ENCODE measurements around the gene SNX13. TPM values are rescaled to one million over a fixed set of nuclear protein-coding genes. Genes with fewer than 3 reads are reported as not detected.

Gene SNX13
- total and polyA plus RNA-seq, 9 of the 15 experiments (the other 6 are each of a cell fraction or from before 2014, with no cell fraction given) = 5.6 to 33.2 (median 25.4) TPM

- FAIRE-seq (no peak), ATAC-seq (peak; percentile 54), DNase-seq (ENCODE audit: extremely low read depth in 1 of 4, low spot score in 3 of 4) (no peak)
- H3K27me3 ChIP-seq (ENCODE audit: control insufficient read depth in 2 of 2, insufficient read depth in 2 of 2, low read length in 2 of 2) = no peaks in the 10 kb centered on the region
- no peak overlapping the region for H3K27ac ChIP-seq (ENCODE audit: extremely low read depth, low read depth, low read length)
- BruUV-seq (replicated peaks) = no TSS peak
- ChIA-PET POLR2A (no interaction called here), CTCF (ENCODE audit: low intra/inter-chr PET ratio) (no interaction called here)
- intact Hi-C loops (cut with micrococcal nuclease) = no loop called here
- H3K9me3 ChIP-seq (replicated peaks; ENCODE audit: control insufficient read depth, insufficient read depth, low read depth, low read length) = peaks cover 5% of the 10 kb centered on the region; the same call in 1 of the 2 replicates
- WGBS (ENCODE audit: insufficient coverage, low coverage, missing lambda C conversion rate) = 85% methylated on average over 5 of the region's 5 CpGs
- H3K9me1 ChIP-seq (ENCODE audit: control insufficient read depth, insufficient read depth, low read length) = no peaks in the 10 kb centered on the region
- H3K79me2 ChIP-seq (ENCODE audit: control insufficient read depth, insufficient read depth, low read length) = peaks cover 85% of the 10 kb centered on the region
- in situ Hi-C loops (cut with MboI) = no loop called here
- no peak overlapping the region for H3K4me2 ChIP-seq (ENCODE audit: insufficient read depth, low read length)
- H2AFZ ChIP-seq (ENCODE audit: low read depth, low read length) = no peak overlapping the region
- H3K4me1 ChIP-seq (replicated peaks in 1 of 2; ENCODE audit: control insufficient read depth in 2 of 2, insufficient read depth in 2 of 2, low read length in 2 of 2) = no peaks in the 10 kb centered on the region
- H3K36me3 ChIP-seq (ENCODE audit: control insufficient read depth, insufficient read depth, low read length) = no peaks in the 10 kb centered on the region; the same call in 2 of the 3 replicates
- no peak overlapping the region for H3K4me3 ChIP-seq
- peak overlapping the region in 1 of 2 experiments; percentile 21; a peak in 1 of 4 replicates for H3K9ac ChIP-seq (ENCODE audit: insufficient read depth in 1 of 2, low read depth in 2 of 2, low read length in 2 of 2)
- H4K20me1 ChIP-seq (replicated peaks; ENCODE audit: control insufficient read depth, insufficient read depth, low read length) = no peaks in the 10 kb centered on the region; the same call in 1 of the 2 replicates
- no peak for TF ChIP-seq GTF2E2 (tag; IDR thresholded peaks at IDR 0.05)
- TF ChIP-seq ATF3 (IDR thresholded peaks at IDR 0.05) = no peak
- no peak for TF ChIP-seq ATF3 (CRISPR knock-in tag; conservative IDR thresholded peaks at IDR 0.05)
- no peak for TF ChIP-seq ELK3 (CRISPR knock-in tag; IDR thresholded peaks at IDR 0.05)
- TF ChIP-seq RBM14 (IDR thresholded peaks at IDR 0.05; ENCODE audit: borderline replicate concordance, insufficient read depth, low read depth, low read length) = no peak
- no peak for TF ChIP-seq HNRNPK (IDR thresholded peaks at IDR 0.05; ENCODE audit: low read depth, low read length, poor library complexity, severe bottlenecking)
- TF ChIP-seq E2F1 (CRISPR knock-in tag; IDR thresholded peaks at IDR 0.05) = no peak
- no peak for TF ChIP-seq FOXP1 (CRISPR knock-in tag; IDR thresholded peaks at IDR 0.05)
- TF ChIP-seq MIER1 (IDR thresholded peaks at IDR 0.05; ENCODE audit: low read depth) = no peak
- no peak for TF ChIP-seq CSDE1 (IDR thresholded peaks at IDR 0.05)
- TF ChIP-seq SAFB2 (IDR thresholded peaks at IDR 0.05; ENCODE audit: borderline replicate concordance, low read depth, low read length, severe bottlenecking) = no peak
- no peak for TF ChIP-seq TFE3 (CRISPR knock-in tag; IDR thresholded peaks at IDR 0.05)
- no peak for TF ChIP-seq SREBF2 (CRISPR knock-in tag; IDR thresholded peaks at IDR 0.05)
- TF ChIP-seq PCBP1 (IDR thresholded peaks at IDR 0.05; ENCODE audit: low read depth, low read length, poor library complexity, severe bottlenecking) = no peak
- TF ChIP-seq ZBTB9 (CRISPR knock-in tag; IDR thresholded peaks at IDR 0.05) = no peak
Measured at GRCh38 chr7:17912536-17913235, 27.6 kb downstream of the SNX13 start.

Measured in K562 (cell line).